ENCODE results near the gene ANTKMT.

DNA sequence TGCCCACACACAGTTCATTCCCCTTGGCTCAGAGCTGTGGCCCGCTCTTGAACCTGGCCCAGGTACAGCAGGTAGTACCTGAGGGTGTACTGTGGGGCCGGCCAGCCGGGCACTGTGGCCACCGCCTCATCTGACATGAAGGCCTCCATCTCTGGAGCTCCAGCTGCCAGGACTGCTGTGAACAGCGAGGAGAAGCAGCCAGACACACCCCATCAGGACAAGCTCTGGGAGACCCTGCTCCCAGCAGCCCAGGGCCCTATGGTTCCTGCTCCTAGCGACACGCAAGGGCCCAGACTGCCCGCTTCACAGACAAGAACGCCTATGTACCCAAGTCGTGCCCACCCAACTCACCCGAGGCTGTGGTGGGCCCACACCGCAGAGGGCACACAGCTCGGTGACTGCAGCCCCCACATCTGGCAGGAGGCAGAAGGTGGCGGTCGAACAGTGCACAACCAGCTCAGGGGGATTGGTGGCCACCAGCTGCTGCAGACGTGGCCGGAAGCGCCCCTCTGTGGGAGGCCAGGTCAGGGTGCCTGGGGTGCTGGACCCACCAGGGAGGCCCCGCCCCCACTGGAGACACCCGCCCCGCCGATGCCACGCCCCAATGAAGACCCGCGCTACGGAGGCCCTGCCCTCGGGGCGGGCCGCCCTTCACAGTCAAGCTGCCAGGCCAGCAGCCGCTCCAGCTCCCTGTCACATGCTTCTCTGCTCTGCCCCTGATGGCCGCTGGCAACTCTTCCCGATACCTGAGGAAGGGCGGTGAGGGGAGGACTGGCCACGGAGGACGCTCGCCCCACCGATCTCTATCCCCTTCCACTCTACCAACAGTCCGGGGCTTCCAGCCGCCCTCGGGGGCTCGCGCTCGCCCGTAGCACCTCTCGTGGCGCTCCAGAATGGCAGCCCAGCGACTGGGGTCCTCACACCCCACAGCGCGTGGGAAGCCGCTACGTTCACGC lies 41.8 kb upstream of the ANTKMT start:
- TF ChIP-seq RAD21 (conservative IDR thresholded peaks at IDR 0.05) (no peak), EZH2 (IDR thresholded peaks at IDR 0.05; ENCODE audit: borderline replicate concordance, insufficient read depth, low read length, poor library complexity, severe bottlenecking) (no peak), POLR2AphosphoS5 (IDR thresholded peaks at IDR 0.05) (no peak), MXI1 (conservative IDR thresholded peaks at IDR 0.05; ENCODE audit: poor library complexity, severe bottlenecking) (no peak), EP300 (conservative IDR thresholded peaks at IDR 0.05; ENCODE audit: poor library complexity, severe bottlenecking) (no peak), TAF1 (IDR thresholded peaks at IDR 0.05; ENCODE audit: low read depth) (no peak), SMC3 (conservative IDR thresholded peaks at IDR 0.05; ENCODE audit: poor library complexity) (no peak)
- TF ChIP-seq, protein P1, sequence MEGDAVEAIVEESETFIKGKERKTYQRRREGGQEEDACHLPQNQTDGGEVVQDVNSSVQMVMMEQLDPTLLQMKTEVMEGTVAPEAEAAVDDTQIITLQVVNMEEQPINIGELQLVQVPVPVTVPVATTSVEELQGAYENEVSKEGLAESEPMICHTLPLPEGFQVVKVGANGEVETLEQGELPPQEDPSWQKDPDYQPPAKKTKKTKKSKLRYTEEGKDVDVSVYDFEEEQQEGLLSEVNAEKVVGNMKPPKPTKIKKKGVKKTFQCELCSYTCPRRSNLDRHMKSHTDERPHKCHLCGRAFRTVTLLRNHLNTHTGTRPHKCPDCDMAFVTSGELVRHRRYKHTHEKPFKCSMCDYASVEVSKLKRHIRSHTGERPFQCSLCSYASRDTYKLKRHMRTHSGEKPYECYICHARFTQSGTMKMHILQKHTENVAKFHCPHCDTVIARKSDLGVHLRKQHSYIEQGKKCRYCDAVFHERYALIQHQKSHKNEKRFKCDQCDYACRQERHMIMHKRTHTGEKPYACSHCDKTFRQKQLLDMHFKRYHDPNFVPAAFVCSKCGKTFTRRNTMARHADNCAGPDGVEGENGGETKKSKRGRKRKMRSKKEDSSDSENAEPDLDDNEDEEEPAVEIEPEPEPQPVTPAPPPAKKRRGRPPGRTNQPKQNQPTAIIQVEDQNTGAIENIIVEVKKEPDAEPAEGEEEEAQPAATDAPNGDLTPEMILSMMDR (IDR thresholded peaks at IDR 0.05; ENCODE audit: poor library complexity, severe bottlenecking): no peak
